Measurements from ENCODE around the gene CLEC19A. TPM values are rescaled to one million over a fixed set of nuclear protein-coding genes. Genes with fewer than 3 reads are reported as not detected.

Gene CLEC19A
- total RNA-seq, 4 donors from 2014 or later: not detected

DNA sequence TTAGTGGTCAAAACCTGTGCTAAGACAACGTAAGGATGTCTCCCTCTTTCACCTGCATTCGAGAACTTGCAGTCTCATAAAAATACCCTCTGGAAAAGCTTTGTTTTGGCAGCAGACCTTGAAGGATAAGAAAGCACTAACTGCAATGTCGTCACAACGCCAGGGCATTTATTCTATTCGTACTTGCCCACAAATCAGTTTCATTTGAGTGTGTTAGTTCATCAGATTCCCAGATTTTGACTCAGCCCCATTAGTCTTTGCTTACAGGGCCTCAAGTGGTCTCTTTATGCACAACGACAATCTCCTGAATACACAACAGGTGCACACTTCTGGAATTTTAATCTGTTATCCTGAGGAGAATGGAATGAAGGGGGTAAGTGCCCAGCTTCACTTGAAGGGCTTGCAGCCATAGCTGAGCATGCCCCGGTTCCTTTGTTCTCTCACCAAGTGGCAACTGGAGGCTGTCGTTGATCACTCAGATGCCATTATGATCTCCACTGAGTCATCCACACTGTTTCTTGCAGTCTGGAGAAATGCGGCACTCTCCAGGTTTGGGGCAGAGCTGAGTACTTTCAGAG lies 58.8 kb downstream of the CLEC19A start:
- intact Hi-C loops (cut with DNase I; ENCODE audit: low total_unique reads): no loop called here
- DNase-seq (no peak), ATAC-seq (no peak)
- H3K4me1 ChIP-seq: no peaks in the 10 kb centered on the region
- H3K27me3 ChIP-seq: peaks cover 0 to 8% (median 0%) of the 10 kb centered on the region in 3 donors
- no peak overlapping the region for H3K4me3 ChIP-seq
- in situ Hi-C loops (cut with MboI; ENCODE audit: low sequenced_read_pairs in 4 of 4): no loop called here
- H3K36me3 ChIP-seq: no peaks in the 10 kb centered on the region
- TF ChIP-seq POLR2A (IDR thresholded peaks at IDR 0.05) (no peak), CTCF (IDR thresholded peaks at IDR 0.05 in 4 of 5, conservative IDR thresholded peaks at IDR 0.05 in 1 of 5) (no peak)
- no peaks in the 10 kb centered on the region for H3K9me3 ChIP-seq
- no peak overlapping the region for H3K27ac ChIP-seq

GRCh38 chr16:19344980-19345379 lies 59.4 kb downstream of the CLEC19A start:
- Histone ChIP-seq H3K36me3 (no peaks in the 10 kb centered on the region), H3K9me3 (no peaks in the 10 kb centered on the region), H3K27me3 (peaks cover 0 to 8% (median 0%) of the 10 kb centered on the region in 3 donors), H3K4me3 (no peak overlapping the region), H3K27ac (no peak overlapping the region), H3K4me1 (no peaks in the 10 kb centered on the region)
- TF ChIP-seq CTCF (IDR thresholded peaks at IDR 0.05 in 4 of 5, conservative IDR thresholded peaks at IDR 0.05 in 1 of 5) (no peak), POLR2A (IDR thresholded peaks at IDR 0.05) (no peak)
- intact Hi-C loops (cut with DNase I; ENCODE audit: low total_unique reads): no loop called here
- DNase-seq (no peak), ATAC-seq (no peak)
- in situ Hi-C loops (cut with MboI; ENCODE audit: low sequenced_read_pairs in 4 of 4): no loop called here

DNA sequence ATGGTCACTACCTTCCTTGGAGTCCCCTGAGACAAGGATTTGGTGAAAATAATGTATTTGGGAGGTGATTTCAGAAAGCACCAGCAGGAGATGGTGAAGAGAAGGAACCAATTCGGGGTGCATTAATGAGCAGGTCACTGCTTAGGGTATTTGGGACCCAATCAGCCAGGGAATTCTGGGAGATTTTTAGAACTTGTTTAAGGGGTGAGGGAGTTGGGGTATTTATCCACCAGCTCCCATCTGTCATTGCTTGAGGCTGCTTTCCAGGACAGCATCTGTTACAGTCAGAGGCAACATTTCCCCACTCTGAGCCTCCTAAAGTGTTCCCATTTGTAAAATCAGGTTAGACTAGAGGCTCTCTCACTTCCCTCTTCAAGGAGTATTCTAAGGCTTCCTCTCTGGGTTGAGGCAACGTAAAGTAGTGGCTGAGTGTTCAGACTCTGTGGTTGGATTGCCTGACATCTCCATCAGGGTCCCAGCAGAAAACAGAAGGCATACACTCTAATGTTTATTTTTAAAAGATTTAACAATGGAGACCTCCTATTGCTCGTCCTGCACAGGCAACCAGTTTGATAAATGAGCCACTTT lies 60.9 kb downstream of the CLEC19A start:
- TF ChIP-seq CTCF (IDR thresholded peaks at IDR 0.05 in 4 of 5, conservative IDR thresholded peaks at IDR 0.05 in 1 of 5): no peak
- no peak for TF ChIP-seq POLR2A (IDR thresholded peaks at IDR 0.05)
- Histone ChIP-seq H3K27ac (no peak overlapping the region), H3K36me3 (no peaks in the 10 kb centered on the region), H3K9me3 (no peaks in the 10 kb centered on the region), H3K4me1 (no peaks in the 10 kb centered on the region), H3K27me3 (peaks cover 0 to 8% (median 2%) of the 10 kb centered on the region in 3 donors), H3K4me3 (no peak overlapping the region)
- DNase-seq (no peak), ATAC-seq (no peak)
- in situ Hi-C loops (cut with MboI; ENCODE audit: low sequenced_read_pairs in 4 of 4) (no loop called here), intact Hi-C loops (cut with DNase I; ENCODE audit: low total_unique reads) (no loop called here)

- Histone ChIP-seq H3K27ac (no peak overlapping the region), H3K36me3 (no peaks in the 10 kb centered on the region), H3K27me3 (peaks cover 0 to 8% (median 2%) of the 10 kb centered on the region in 3 donors), H3K4me3 (no peak overlapping the region), H3K4me1 (no peaks in the 10 kb centered on the region), H3K9me3 (no peaks in the 10 kb centered on the region)
- intact Hi-C loops (cut with DNase I; ENCODE audit: low total_unique reads): no loop called here
- DNase-seq: no peak
- TF ChIP-seq CTCF (IDR thresholded peaks at IDR 0.05 in 4 of 5, conservative IDR thresholded peaks at IDR 0.05 in 1 of 5) (no peak), POLR2A (IDR thresholded peaks at IDR 0.05) (no peak)
- ATAC-seq: no peak
- in situ Hi-C loops (cut with MboI; ENCODE audit: low sequenced_read_pairs in 4 of 4): no loop called here
Observed at GRCh38 chr16:19348125-19348524, 62.6 kb downstream of the CLEC19A start.
